ENCODE measurements around the gene RPL36AL.
"Not testable (repeated sequence)": the region's sequence is repeated elsewhere in the genome, so short reads cannot be mapped to it uniquely, and the experiment has no call there.

DNA sequence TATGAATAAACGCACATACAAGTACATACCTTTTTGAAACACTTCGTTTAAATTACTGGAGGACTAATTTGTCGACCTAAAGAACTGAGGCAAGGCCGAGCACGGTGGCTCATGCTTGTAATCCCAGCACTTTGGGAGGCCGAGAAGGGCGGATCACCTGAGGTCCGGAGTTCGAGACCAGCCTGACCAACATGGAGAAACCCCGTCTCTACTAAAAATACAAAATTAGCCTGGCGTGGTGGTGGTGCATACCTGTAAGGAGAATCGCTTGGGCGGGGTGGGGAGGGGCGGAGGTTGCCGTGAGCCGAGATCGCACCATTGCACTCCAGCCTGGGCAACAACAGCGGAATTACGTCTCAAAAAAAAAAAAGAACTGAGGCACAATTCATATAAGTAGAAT lies 1.2 kb downstream of the RPL36AL start:
- TF ChIP-seq, protein P1, sequence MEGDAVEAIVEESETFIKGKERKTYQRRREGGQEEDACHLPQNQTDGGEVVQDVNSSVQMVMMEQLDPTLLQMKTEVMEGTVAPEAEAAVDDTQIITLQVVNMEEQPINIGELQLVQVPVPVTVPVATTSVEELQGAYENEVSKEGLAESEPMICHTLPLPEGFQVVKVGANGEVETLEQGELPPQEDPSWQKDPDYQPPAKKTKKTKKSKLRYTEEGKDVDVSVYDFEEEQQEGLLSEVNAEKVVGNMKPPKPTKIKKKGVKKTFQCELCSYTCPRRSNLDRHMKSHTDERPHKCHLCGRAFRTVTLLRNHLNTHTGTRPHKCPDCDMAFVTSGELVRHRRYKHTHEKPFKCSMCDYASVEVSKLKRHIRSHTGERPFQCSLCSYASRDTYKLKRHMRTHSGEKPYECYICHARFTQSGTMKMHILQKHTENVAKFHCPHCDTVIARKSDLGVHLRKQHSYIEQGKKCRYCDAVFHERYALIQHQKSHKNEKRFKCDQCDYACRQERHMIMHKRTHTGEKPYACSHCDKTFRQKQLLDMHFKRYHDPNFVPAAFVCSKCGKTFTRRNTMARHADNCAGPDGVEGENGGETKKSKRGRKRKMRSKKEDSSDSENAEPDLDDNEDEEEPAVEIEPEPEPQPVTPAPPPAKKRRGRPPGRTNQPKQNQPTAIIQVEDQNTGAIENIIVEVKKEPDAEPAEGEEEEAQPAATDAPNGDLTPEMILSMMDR (IDR thresholded peaks at IDR 0.05) = not testable (repeated sequence)
- not testable (repeated sequence) for TF ChIP-seq EP300, POLR2A (IDR thresholded peaks at IDR 0.05)

Measured in ovary (tissue), 3 donors.